RWPE1 (cell line): ENCODE data around the gene MRPL24.
A peak's percentile ranks its signal among the peaks of the same experiment; 100 is the strongest.

Experiments used
- CTCF ChIA-PET: fragments of 350-600 bp; sonication (Branson Sonifier 250); formaldehyde crosslinking; extraction: SDS; loops from one replicate; lab custom pipeline; 2021; lab: Yijun Ruan, JAX
- POLR2A ChIA-PET: fragments of 400-600 bp; formaldehyde crosslinking; extraction: SDS; loops from one replicate; lab custom pipeline; 2020; ENCODE audit warnings: antibody characterized with exemption; ENCODE audit not compliant: low non-redundant PET; lab: Yijun Ruan, JAX
- DNase-seq: peaks from one replicate; pipeline ENCODE4 v3.0.0; 2012; ENCODE audit warnings: low spot score
- H3K27ac ChIP-seq: fragments of 450-650 bp; 2 replicates; pipeline ENCODE4 v1.5.1; 2017
- CTCF ChIP-seq: fragments of 450-650 bp; conservative IDR thresholded peaks from 2 replicates; pipeline ENCODE4 v1.5.1; 2017; ENCODE audit warnings: low read depth, mild to moderate bottlenecking

MRPL24 gene

DNA sequence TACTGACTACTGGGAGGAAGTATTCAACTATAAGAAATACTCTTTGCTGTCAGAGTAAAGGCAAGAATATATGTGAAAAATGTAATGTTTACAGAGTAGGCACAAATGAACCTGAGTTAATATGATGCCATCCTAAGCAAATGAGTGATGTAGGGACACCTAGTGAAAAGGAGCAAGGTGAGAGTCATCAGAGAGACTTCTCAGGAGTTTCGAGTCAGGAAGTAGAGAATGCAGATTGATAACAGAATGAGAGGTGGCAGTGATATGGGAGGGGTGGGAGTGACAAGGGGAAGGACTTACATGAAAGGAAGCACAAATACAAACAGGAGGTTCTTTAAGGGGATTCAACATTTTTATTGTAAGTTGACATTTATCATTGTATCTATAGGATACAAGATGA lies 36.7 kb upstream of the MRPL24 start:
- TF ChIP-seq CTCF: no peak
- CTCF ChIA-PET: no interaction called here
- POLR2A ChIA-PET: no interaction called here
- no peak overlapping the region for H3K27ac ChIP-seq
- DNase-seq: no peak

DNA sequence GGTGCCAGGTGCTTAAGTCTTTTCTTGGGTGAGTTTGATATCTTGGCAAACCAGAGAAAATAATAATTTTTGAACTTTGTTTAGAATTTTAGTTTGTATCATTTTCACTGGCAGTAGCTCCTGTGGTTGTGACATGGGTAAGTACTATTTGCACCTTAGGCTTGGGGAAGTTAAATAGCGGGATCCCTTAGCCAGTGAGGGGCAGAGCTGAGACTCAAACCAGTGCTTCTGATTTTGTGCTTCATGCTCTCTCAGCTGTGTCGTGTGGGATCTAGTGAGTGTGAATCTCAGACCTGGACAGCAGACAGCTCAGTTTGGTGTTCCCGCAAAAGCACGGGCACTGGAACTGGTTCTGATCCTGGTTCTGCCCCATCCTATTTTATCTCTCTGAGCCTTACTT lies 36.1 kb upstream of the MRPL24 start:
- CTCF ChIA-PET: no interaction called here
- H3K27ac ChIP-seq: no peak overlapping the region; the same call in 1 of the 2 replicates
- POLR2A ChIA-PET: no interaction called here
- DNase-seq: no peak
- TF ChIP-seq CTCF: no peak

DNA sequence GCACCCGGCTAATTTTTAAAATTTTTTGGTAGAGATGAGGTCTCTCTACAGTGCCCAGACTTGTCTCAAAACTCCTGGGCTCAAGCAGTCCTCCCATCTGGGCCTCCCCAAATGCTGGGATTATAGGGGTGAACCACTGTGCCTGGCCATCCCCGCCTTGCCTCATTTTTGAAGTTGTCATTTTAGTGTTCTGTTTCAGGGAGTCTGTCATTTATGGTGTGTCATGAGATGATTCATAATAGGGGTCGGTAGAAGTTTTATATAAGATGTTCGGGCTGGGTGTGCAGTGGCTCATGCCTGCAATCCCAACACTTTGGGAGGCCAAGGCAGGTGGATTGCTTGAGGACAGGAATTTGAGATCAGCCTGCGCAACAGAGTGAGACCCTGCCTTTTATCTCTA lies 34.9 kb upstream of the MRPL24 start:
- DNase-seq: no peak
- peak overlapping the region; percentile 49 for H3K27ac ChIP-seq
- ChIA-PET CTCF (no interaction called here), POLR2A (no interaction called here)
- no peak for TF ChIP-seq CTCF

DNA sequence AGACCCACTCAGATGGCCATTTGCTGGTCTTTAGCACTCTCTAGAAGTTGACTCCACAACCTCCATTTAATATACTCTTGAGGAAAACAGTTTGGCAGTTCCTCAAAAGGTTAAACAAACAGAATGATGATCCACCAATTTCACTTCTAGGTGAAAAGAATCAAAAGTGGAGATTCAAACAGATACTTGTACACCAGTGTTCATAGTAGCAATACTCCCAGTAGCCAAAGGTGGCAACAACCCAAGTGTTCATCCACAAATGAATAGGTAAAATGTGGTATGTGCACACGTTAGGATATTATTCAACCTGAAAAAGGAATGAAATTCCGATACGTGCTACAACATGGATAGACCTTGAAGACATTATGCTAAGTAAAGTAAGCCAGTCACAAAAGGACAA lies 32.7 kb upstream of the MRPL24 start:
- CTCF ChIA-PET: interaction anchor here (0.6 to 0.7 kb wide), 3 partner anchors 11 to 190 kb away, joined by 3 to 5 read pairs (median 3); no protein-coding TSS in a partner anchor
- no peak overlapping the region for H3K27ac ChIP-seq
- POLR2A ChIA-PET: no interaction called here
- DNase-seq: no peak
- no peak for TF ChIP-seq CTCF

DNA sequence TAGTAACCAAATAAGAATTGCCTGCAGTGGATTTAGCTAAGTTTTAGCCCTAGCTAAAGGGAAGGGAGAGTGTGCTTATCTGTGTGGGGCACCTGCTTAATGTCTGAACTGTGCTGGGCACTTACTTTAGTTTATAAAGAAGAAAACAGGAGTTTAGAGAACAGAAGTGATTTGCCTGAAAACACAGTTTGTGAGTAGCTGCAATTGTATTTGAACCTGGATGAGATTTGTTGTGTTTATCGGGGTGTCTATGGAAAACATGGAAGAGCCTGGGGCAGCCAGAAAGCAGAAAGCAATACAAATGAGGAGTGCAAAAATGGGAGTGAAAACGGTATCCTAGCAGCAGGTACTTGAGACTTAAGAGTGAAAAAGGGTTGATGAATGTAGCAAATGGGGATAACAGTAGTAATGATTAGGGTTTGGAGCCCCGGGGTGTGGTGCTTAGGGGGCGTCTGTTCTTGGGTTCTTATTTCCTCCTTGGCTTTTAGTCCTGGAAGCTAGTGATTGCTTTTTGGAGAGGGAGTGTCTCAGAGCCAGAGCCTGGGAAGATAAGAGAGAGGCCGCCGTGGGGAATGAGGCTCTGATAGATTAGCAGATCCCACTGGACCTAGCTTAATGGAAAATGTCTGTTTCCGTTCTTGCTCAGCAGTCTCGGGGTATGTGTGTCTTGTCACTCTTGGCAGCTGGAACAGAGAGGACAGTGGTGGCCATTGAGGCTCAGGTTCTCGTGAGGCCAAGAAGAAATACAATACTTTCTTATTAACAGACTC lies 32.0 kb upstream of the MRPL24 start:
- no peak for DNase-seq
- POLR2A ChIA-PET: no interaction called here
- H3K27ac ChIP-seq: no peak overlapping the region
- no peak for TF ChIP-seq CTCF
- CTCF ChIA-PET: interaction anchor here (0.6 to 1.0 kb wide), 3 partner anchors 10 to 138 kb away, joined by 3 read pairs; no protein-coding TSS in a partner anchor

DNA sequence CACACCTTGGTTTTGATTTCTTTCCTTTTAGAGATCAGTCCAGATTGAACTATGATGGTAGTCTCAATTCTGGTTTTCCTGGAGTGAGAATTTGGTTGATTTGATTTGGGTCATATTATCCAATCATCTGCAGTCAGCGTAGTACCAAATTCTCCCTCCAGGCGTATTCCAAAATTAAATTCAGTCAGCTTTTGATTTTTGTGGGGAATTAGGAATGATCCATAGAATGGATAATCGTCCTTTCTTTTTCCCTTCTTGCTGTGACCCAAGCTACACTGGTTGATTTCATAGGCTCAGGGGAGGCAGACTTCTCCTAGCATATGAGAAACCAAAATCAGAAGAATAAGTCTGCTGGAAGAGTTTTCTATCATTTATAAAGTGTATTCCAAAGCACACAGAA lies 31.3 kb upstream of the MRPL24 start:
- TF ChIP-seq CTCF: no peak
- DNase-seq: no peak
- no peak overlapping the region for H3K27ac ChIP-seq
- POLR2A ChIA-PET: interaction anchor here (0.6 kb wide), 1 partner anchor 43 kb away, joined by 5 read pairs; the partner anchor contains the start of gene ISG20L2
- CTCF ChIA-PET: interaction anchor here (0.6 to 1.0 kb wide), 3 partner anchors 11 to 139 kb away, joined by 3 read pairs; no protein-coding TSS in a partner anchor
